CD14-positive monocyte (primary cell): ENCODE data around the gene WNT3. TPM values are rescaled to one million over a fixed set of nuclear protein-coding genes. Genes with fewer than 3 reads are reported as not detected.
A peak's percentile ranks its signal among the peaks of the same experiment; 100 is the strongest.

Experiments
- DNase-seq, 3 donors: peaks; one replicate each; pipeline ENCODE4 v3.0.0-alpha.2; 2011 to 2022
- H2AFZ ChIP-seq: 2 replicates; pipeline ENCODE4 v1.6.0; 2012; ENCODE audit warnings: mild to moderate bottlenecking, low read depth, low read length, inconsistent platforms; ENCODE audit not compliant: insufficient read depth, poor library complexity, severe bottlenecking
- H3K27ac ChIP-seq, 2 donors: 1 replicate in 1 of 2; 2 replicates in 1 of 2; pipeline ENCODE4 v1.5.1; 2012 to 2013; ENCODE audit warnings: low read length in 2 of 2, control low read depth in 1 of 2, inconsistent platforms in 1 of 2, low read depth in 1 of 2, mild to moderate bottlenecking in 1 of 2
- H3K27me3 ChIP-seq, 2 donors: one replicate each; pipeline versions ENCODE4 v1.6.0 to v1.6.1; 2011 to 2013; ENCODE audit warnings: low read length in 2 of 2; ENCODE audit not compliant: control insufficient read depth in 2 of 2, insufficient read depth in 2 of 2
- H3K36me3 ChIP-seq, 2 donors: replicated peaks in 1 of 2; 1 replicate in 1 of 2; 2 replicates in 1 of 2; pipeline versions ENCODE4 v1.5.1 to v1.6.1; 2012 to 2013; ENCODE audit warnings: low read length in 2 of 2, control low read depth in 1 of 2, inconsistent platforms in 1 of 2, mild to moderate bottlenecking in 1 of 2; ENCODE audit not compliant: insufficient read depth in 2 of 2, control insufficient read depth in 1 of 2
- H3K4me1 ChIP-seq, 2 donors: 1 replicate in 1 of 2; 2 replicates in 1 of 2; pipeline versions ENCODE4 v1.5.1 to v1.6.1; 2012 to 2013; ENCODE audit warnings: low read length in 2 of 2, control low read depth in 1 of 2, inconsistent platforms in 1 of 2, mild to moderate bottlenecking in 1 of 2, moderate library complexity in 1 of 2; ENCODE audit not compliant: insufficient read depth in 2 of 2, control insufficient read depth in 1 of 2
- H3K4me2 ChIP-seq: replicated peaks from 2 replicates; pipeline ENCODE3; 2012; ENCODE audit warnings: low read length, moderate library complexity, mild to moderate bottlenecking; ENCODE audit not compliant: poor library complexity, severe bottlenecking; ENCODE audit errors: extremely low read depth
- H3K4me3 ChIP-seq, 3 experiments: fragments of 200-600 bp in 1 of 3; sonication (generic) in 1 of 3; replicated peaks in 1 of 3; 1 replicate in 2 of 3; 2 replicates in 1 of 3; pipeline ENCODE4 v1.5.1; 2011 to 2013; ENCODE audit warnings: low read length in 3 of 3, mild to moderate bottlenecking in 3 of 3, control low read depth in 2 of 3, low read depth in 2 of 3, inconsistent platforms in 1 of 3, moderate library complexity in 1 of 3
- H3K79me2 ChIP-seq: 2 replicates; pipeline ENCODE4 v1.6.0; 2012; ENCODE audit warnings: mild to moderate bottlenecking, control low read depth, inconsistent platforms, low read length, moderate library complexity; ENCODE audit not compliant: insufficient read depth
- H3K9ac ChIP-seq: 2 replicates; pipeline ENCODE4 v1.6.0; 2017; ENCODE audit warnings: low read length, mild to moderate bottlenecking; ENCODE audit not compliant: insufficient read depth, poor library complexity, severe bottlenecking
- H3K9me3 ChIP-seq, 2 donors: replicated peaks in 1 of 2; 1 replicate in 1 of 2; 2 replicates in 1 of 2; pipeline versions ENCODE4 v1.5.1 to v1.6.1; 2012 to 2013; ENCODE audit warnings: low read length in 2 of 2, control low read depth in 1 of 2; ENCODE audit not compliant: control insufficient read depth in 1 of 2, insufficient read depth in 1 of 2
- H4K20me1 ChIP-seq: 2 replicates; pipeline ENCODE4 v1.6.0; 2012; ENCODE audit warnings: mild to moderate bottlenecking, low read length, control low read depth, moderate library complexity; ENCODE audit not compliant: insufficient read depth
- H3K27ac Mint-ChIP-seq, 7 donors: one replicate each; pipeline ENCODE4 v1.8.0; 2020; ENCODE audit warnings: mild to moderate bottlenecking in 7 of 7, mixed read lengths in 7 of 7, moderate library complexity in 6 of 7, inconsistent platforms in 2 of 7
- H3K27me3 Mint-ChIP-seq, 3 donors: one replicate each; pipeline ENCODE4 v1.8.0; 2021 to 2022; ENCODE audit warnings: low read depth in 3 of 3, mild to moderate bottlenecking in 3 of 3, mixed read lengths in 3 of 3, moderate library complexity in 3 of 3, inconsistent platforms in 1 of 3
- H3K36me3 Mint-ChIP-seq, 2 donors: one replicate each; pipeline ENCODE4 v1.8.0; 2020; ENCODE audit warnings: mixed read lengths in 2 of 2, inconsistent platforms in 1 of 2, mild to moderate bottlenecking in 1 of 2
- H3K4me1 Mint-ChIP-seq: one replicate; pipeline ENCODE4 v1.8.0; 2020; ENCODE audit warnings: mild to moderate bottlenecking, mixed read lengths
- H3K4me3 Mint-ChIP-seq, 2 donors: one replicate each; pipeline ENCODE4 v1.8.0; 2020; ENCODE audit warnings: mild to moderate bottlenecking in 2 of 2, mixed read lengths in 2 of 2, moderate library complexity in 1 of 2
- H3K9me3 Mint-ChIP-seq, 7 donors: one replicate each; pipeline ENCODE4 v1.8.0; 2020 to 2022; ENCODE audit warnings: mixed read lengths in 7 of 7, mild to moderate bottlenecking in 6 of 7, moderate library complexity in 6 of 7, inconsistent platforms in 2 of 7
- CTCF ChIP-seq: fragments of 200-600 bp; IDR thresholded peaks from one replicate; pipeline ENCODE4 v1.8.0; 2022; ENCODE audit warnings: antibody characterized with exemption, mild to moderate bottlenecking
- WGBS: methylation state at CpG from one replicate; pipeline ENCODE4 v1.1.5; 2013; ENCODE audit warnings: missing lambda C conversion rate; ENCODE audit not compliant: insufficient coverage; 5-methylcytosine and 5-hydroxymethylcytosine counted together
- intact Hi-C, 2 donors: fragments of 100-400 bp; cut with micrococcal nuclease; formaldehyde crosslinking; loops; one replicate each; pipeline versions ENCODE4 v1.15.0 to v1.15.1; 2023
- polyA plus RNA-seq, 3 donors: library from polyadenylated mRNA; depleted of rRNA in 1 of 3; unstranded in 2 of 3; stranded (reverse) in 1 of 3; fragments of 300-500 nt in 2 of 3; fragments of >200 nt in 1 of 3; fragmentation: Illumina TruSeq in 2 of 3; gene quantifications; 1 replicate in 2 of 3; 2 replicates in 1 of 3; pipeline ENCODE4 v1.2.3, GENCODE V29; 2012 to 2021

The WNT3 gene
- polyA plus RNA-seq, 3 donors, result 0.01 TPM; not detected in 2

- Histone ChIP-seq H3K27ac (no peak overlapping the region), H3K9ac (no peak overlapping the region), H3K4me3 (peak overlapping the region in 1 of 3 experiments; percentile 65), H3K9me3 (peaks cover 0 to 16% of the 10 kb centered on the region in 2 donors), H3K4me2 (peak overlapping the region; percentile 75), H3K27me3 (peaks cover 29 to 67% of the 10 kb centered on the region in 2 donors), H3K79me2 (no peaks in the 10 kb centered on the region), H3K36me3 (no peaks in the 10 kb centered on the region), H4K20me1 (no peaks in the 10 kb centered on the region), H3K4me1 (peaks cover 16 to 22% of the 10 kb centered on the region in 2 donors), H2AFZ (peak overlapping the region; percentile 65)
- 6% methylated on average over 11 of the region's 16 CpGs for WGBS
- no peak for DNase-seq
- no peak overlapping the region for H3K27ac Mint-ChIP-seq
- H3K27me3 Mint-ChIP-seq, result peaks cover 66 to 80% (median 73%) of the 10 kb centered on the region in 3 donors
- intact Hi-C loops, result no loop called here
- peak overlapping the region; percentile 67 to 84 for H3K4me3 Mint-ChIP-seq
- H3K36me3 Mint-ChIP-seq, result no peaks in the 10 kb centered on the region
- peaks cover 0 to 12% (median 7%) of the 10 kb centered on the region in 7 donors for H3K9me3 Mint-ChIP-seq
- no peak for TF ChIP-seq CTCF
- peaks cover 19% of the 10 kb centered on the region for H3K4me1 Mint-ChIP-seq
These were observed 45.8 kb downstream of the WNT3 start for GRCh38 chr17:46772475-46773220.

- H3K4me1 Mint-ChIP-seq, result peaks cover 19% of the 10 kb centered on the region
- H3K4me3 ChIP-seq, result peak overlapping the region in 2 of 3 experiments; percentile 7 to 65
- H3K4me2 ChIP-seq, result peak overlapping the region; percentile 75
- no peak overlapping the region for H3K27ac Mint-ChIP-seq
- H3K79me2 ChIP-seq, result no peaks in the 10 kb centered on the region
- no peaks in the 10 kb centered on the region for H4K20me1 ChIP-seq
- H3K9me3 Mint-ChIP-seq, result peaks cover 0 to 12% (median 7%) of the 10 kb centered on the region in 7 donors
- no peak for DNase-seq
- WGBS, result under 1% methylated on average over 128 of the region's 135 CpGs
- no peaks in the 10 kb centered on the region for H3K36me3 Mint-ChIP-seq
- peaks cover 29 to 67% of the 10 kb centered on the region in 2 donors for H3K27me3 ChIP-seq
- TF ChIP-seq CTCF, result no peak
- no peaks in the 10 kb centered on the region for H3K36me3 ChIP-seq
- peak overlapping the region; percentile 65 for H2AFZ ChIP-seq
- peaks cover 0 to 16% of the 10 kb centered on the region in 2 donors for H3K9me3 ChIP-seq
- H3K9ac ChIP-seq, result no peak overlapping the region
- intact Hi-C loops, result no loop called here
- peaks cover 68 to 80% (median 72%) of the 10 kb centered on the region in 3 donors for H3K27me3 Mint-ChIP-seq
- no peak overlapping the region for H3K27ac ChIP-seq
- H3K4me1 ChIP-seq, result peaks cover 16 to 22% of the 10 kb centered on the region in 2 donors
- peak overlapping the region; percentile 67 to 84 for H3K4me3 Mint-ChIP-seq
These were observed 46.7 kb downstream of the WNT3 start for GRCh38 chr17:46771561-46772474.
